Adipocyte (in vitro differentiated cells): ENCODE measurements around the gene POLRMT.

Experiments used
- DNase-seq: peaks from one replicate; pipeline ENCODE4 v3.0.0-alpha.2; 2015; ENCODE audit warnings: low read depth
- H3K27me3 ChIP-seq: replicated peaks from 2 replicates; pipeline ENCODE4 v1.7.0; 2013; ENCODE audit warnings: mild to moderate bottlenecking, low read length, moderate library complexity; ENCODE audit not compliant: control insufficient read depth, insufficient read depth
- H3K36me3 ChIP-seq: 2 replicates; pipeline ENCODE4 v1.7.0; 2013; ENCODE audit warnings: low read length, mild to moderate bottlenecking, moderate library complexity; ENCODE audit not compliant: control insufficient read depth, insufficient read depth, severe bottlenecking
- H3K4me1 ChIP-seq: 2 replicates; pipeline ENCODE4 v1.7.0; 2013; ENCODE audit warnings: mild to moderate bottlenecking, low read length, moderate library complexity; ENCODE audit not compliant: control insufficient read depth, insufficient read depth
- H3K4me3 ChIP-seq: 2 replicates; pipeline ENCODE4 v1.7.0; 2013; ENCODE audit warnings: mild to moderate bottlenecking, low read length, moderate library complexity
- H3K9ac ChIP-seq: 2 replicates; pipeline ENCODE4 v1.7.0; 2013; ENCODE audit warnings: mild to moderate bottlenecking, low read length, moderate library complexity
- H3K9me3 ChIP-seq: 2 replicates; pipeline ENCODE4 v1.7.0; 2013; ENCODE audit warnings: mild to moderate bottlenecking, low read length, moderate library complexity; ENCODE audit not compliant: control insufficient read depth

The POLRMT gene

GRCh38 chr19:661427-662196 lies 28.3 kb upstream of the POLRMT start:
- H3K9ac ChIP-seq, result peak overlapping the region; percentile 97
- H3K27me3 ChIP-seq, result no peaks in the 10 kb centered on the region
- peak overlapping the region; percentile 91 for H3K4me3 ChIP-seq
- peaks cover 4% of the 10 kb centered on the region for H3K36me3 ChIP-seq
- peak; percentile 40 for DNase-seq
- H3K9me3 ChIP-seq, result no peaks in the 10 kb centered on the region
- peaks cover 54% of the 10 kb centered on the region for H3K4me1 ChIP-seq

- DNase-seq, result no peak
- peak overlapping the region; percentile 97 for H3K9ac ChIP-seq
- H3K36me3 ChIP-seq, result peaks cover 4% of the 10 kb centered on the region
- H3K4me3 ChIP-seq, result peak overlapping the region; percentile 91
- no peaks in the 10 kb centered on the region for H3K27me3 ChIP-seq
- H3K9me3 ChIP-seq, result no peaks in the 10 kb centered on the region
- peaks cover 54% of the 10 kb centered on the region for H3K4me1 ChIP-seq
These were observed 27.6 kb upstream of the POLRMT start for GRCh38 chr19:660793-661426.

GRCh38 chr19:658916-659839 lies 25.8 kb upstream of the POLRMT start:
- Histone ChIP-seq H3K36me3 (peaks cover 8% of the 10 kb centered on the region), H3K9me3 (no peaks in the 10 kb centered on the region), H3K4me1 (peaks cover 44% of the 10 kb centered on the region), H3K9ac (no peak overlapping the region), H3K27me3 (no peaks in the 10 kb centered on the region), H3K4me3 (no peak overlapping the region)
- no peak for DNase-seq

DNA sequence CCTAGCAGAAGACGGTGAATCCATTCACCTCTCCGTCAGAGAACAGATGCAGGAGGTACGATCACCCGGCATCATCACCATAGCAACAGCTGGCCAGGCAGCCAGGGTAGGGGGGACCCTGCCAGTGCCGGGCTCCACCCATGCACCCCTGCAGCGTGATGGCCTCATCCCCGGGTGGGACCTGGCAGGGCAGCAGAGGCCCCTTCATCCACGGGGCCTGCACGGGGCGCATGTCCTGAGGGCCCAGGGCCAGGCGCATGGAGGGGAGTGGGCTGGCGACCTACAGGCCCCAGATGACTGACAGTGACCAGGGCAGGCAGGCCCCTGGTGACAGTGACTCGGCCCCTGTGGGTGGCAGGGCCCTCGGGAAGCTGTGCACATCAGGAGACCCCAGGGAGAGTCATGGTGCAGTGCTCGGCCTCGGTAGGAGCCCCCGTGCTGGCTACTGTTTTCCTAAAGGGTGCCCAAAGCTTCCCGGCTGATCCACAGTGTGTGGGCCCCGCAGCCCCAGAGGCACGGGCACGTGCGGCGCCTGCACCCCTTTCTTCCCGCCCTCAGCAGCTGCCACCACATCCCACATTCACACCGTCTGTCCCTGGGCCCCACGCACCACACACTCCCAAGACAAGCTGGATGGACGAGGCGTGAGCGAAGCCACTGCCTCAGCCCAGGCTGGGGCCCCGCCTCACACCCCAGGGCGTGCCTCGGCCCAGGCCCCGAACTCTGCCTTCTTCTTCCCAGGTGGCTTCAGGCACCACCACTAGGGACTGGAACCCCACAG lies 24.9 kb upstream of the POLRMT start:
- H3K36me3 ChIP-seq, result peaks cover 17% of the 10 kb centered on the region
- DNase-seq, result no peak
- H3K9me3 ChIP-seq, result no peaks in the 10 kb centered on the region
- no peak overlapping the region for H3K4me3 ChIP-seq
- no peaks in the 10 kb centered on the region for H3K27me3 ChIP-seq
- H3K9ac ChIP-seq, result no peak overlapping the region
- peaks cover 35% of the 10 kb centered on the region for H3K4me1 ChIP-seq

GRCh38 chr19:657611-658010 lies 24.3 kb upstream of the POLRMT start:
- Histone ChIP-seq H3K4me3 (no peak overlapping the region), H3K4me1 (peaks cover 35% of the 10 kb centered on the region), H3K9me3 (no peaks in the 10 kb centered on the region), H3K36me3 (peaks cover 21% of the 10 kb centered on the region), H3K27me3 (no peaks in the 10 kb centered on the region), H3K9ac (no peak overlapping the region)
- no peak for DNase-seq

- Histone ChIP-seq H3K4me3 (no peak overlapping the region), H3K9ac (no peak overlapping the region), H3K36me3 (peaks cover 27% of the 10 kb centered on the region), H3K27me3 (no peaks in the 10 kb centered on the region), H3K4me1 (peaks cover 35% of the 10 kb centered on the region), H3K9me3 (no peaks in the 10 kb centered on the region)
- no peak for DNase-seq
These were observed 23.6 kb upstream of the POLRMT start for GRCh38 chr19:656751-657559.

GRCh38 chr19:655691-656090 lies 22.4 kb upstream of the POLRMT start:
- H3K4me3 ChIP-seq, result no peak overlapping the region
- peaks cover 23% of the 10 kb centered on the region for H3K4me1 ChIP-seq
- peaks cover 39% of the 10 kb centered on the region for H3K36me3 ChIP-seq
- H3K27me3 ChIP-seq, result no peaks in the 10 kb centered on the region
- DNase-seq, result no peak
- H3K9me3 ChIP-seq, result no peaks in the 10 kb centered on the region
- H3K9ac ChIP-seq, result no peak overlapping the region

- no peak overlapping the region for H3K4me3 ChIP-seq
- peaks cover 49% of the 10 kb centered on the region for H3K36me3 ChIP-seq
- no peak overlapping the region for H3K9ac ChIP-seq
- DNase-seq, result no peak
- H3K4me1 ChIP-seq, result peaks cover 1% of the 10 kb centered on the region
- no peaks in the 10 kb centered on the region for H3K27me3 ChIP-seq
- no peaks in the 10 kb centered on the region for H3K9me3 ChIP-seq
These were observed 20.1 kb upstream of the POLRMT start for GRCh38 chr19:653425-653824.

DNA sequence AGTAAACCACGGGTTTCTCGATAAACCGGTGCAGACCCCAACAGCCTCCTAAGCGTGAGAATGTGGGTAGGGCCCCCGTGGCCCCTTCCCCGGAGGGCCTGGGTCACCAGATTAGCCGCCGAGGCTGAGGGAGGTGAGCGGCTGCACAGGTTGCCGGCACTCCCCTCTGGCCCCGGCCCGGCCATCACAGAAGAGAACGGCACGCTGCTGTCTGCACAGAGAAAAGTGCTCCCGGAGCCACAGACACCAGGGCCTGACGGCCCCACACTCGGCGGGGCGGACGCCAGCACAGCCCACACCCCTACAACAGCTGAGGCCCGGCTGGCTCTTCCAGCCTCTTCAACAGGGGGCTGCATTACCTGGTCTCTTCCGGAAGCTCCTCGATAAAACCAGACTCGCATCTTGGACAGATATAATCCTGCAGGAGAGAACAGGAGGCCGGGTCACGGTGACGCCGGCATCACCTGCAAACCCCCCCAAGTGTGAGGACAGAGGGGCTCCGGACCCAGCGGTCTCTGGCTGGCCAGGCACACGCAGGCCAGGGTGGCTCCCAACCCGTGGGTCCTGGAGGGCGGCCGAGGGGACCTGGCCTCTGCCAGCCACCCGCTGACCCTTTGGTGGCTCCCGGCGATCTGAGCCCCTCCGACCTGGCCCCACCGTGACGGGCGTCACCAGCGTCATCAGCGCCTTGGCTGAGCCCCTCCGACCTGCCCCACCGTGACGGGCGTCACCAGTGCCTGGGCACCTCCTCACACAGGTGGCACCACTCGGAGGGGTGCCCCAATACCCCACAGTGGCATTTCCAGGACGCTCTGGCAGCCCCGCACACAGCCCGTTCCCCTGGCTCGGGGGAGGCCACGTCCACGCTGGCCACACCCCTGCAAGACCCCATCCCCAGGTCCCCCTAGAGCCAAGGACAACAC lies 19.4 kb upstream of the POLRMT start:
- Histone ChIP-seq H3K4me1 (no peaks in the 10 kb centered on the region), H3K9me3 (no peaks in the 10 kb centered on the region), H3K9ac (no peak overlapping the region), H3K27me3 (no peaks in the 10 kb centered on the region), H3K4me3 (no peak overlapping the region), H3K36me3 (peaks cover 54% of the 10 kb centered on the region)
- DNase-seq, result no peak
